SK-N-SH (cell line): Measurements from ENCODE around the gene RAB3B. TPM values are rescaled to one million over a fixed set of nuclear protein-coding genes. Genes with fewer than 3 reads are reported as not detected.
A peak's percentile ranks its signal among the peaks of the same experiment; 100 is the strongest.

Experiments
- CTCF ChIA-PET: fragments of 300-600, 350-600 bp; formaldehyde crosslinking; extraction: SDS; loops from one replicate; lab custom pipeline; 2021; lab: Yijun Ruan, JAX
- POLR2A ChIA-PET: fragments of 350-600 bp; sonication (Branson Sonifier 250); formaldehyde crosslinking; extraction: SDS; loops from one replicate; lab custom pipeline; 2020; ENCODE audit warnings: antibody characterized with exemption, inconsistent platforms; lab: Yijun Ruan, JAX
- DNase-seq: peaks from one replicate; pipeline ENCODE4 v3.0.0; 2012
- H2AFZ ChIP-seq: fragments of 200-600 bp; sonication (generic); 2 replicates; pipeline ENCODE4 v1.8.1; 2016; ENCODE audit warnings: antibody characterized with exemption, mild to moderate bottlenecking, low read depth
- H3F3A ChIP-seq: fragments of 200-600 bp; sonication (generic); replicated peaks from 2 replicates; pipeline ENCODE3; 2016; ENCODE audit warnings: antibody characterized with exemption, mild to moderate bottlenecking; ENCODE audit not compliant: insufficient read depth
- H3K27ac ChIP-seq, 2 experiments: fragments of 200-500 bp in 1 of 2; fragments of 200-600 bp in 1 of 2; sonication (Bioruptor generic) in 1 of 2; sonication (generic), shearing (Covaris generic) in 1 of 2; 2 replicates each; pipeline versions ENCODE4 v1.5.1 to v1.6.1; 2014 to 2016; ENCODE audit warnings: low read depth in 2 of 2, inconsistent platforms in 1 of 2, low read length in 1 of 2, mild to moderate bottlenecking in 1 of 2, mixed read lengths in 1 of 2
- H3K27me3 ChIP-seq: fragments of 200-600 bp; sonication (generic), shearing (Covaris generic); 2 replicates; pipeline ENCODE4 v1.6.1; 2016; ENCODE audit warnings: mixed run types; ENCODE audit not compliant: insufficient read depth
- H3K36me3 ChIP-seq, 2 experiments: fragments of 200-500 bp in 1 of 2; fragments of 200-600 bp in 1 of 2; sonication (Bioruptor generic) in 1 of 2; sonication (generic) in 1 of 2; replicated peaks in 1 of 2; 2 replicates each; pipeline versions ENCODE3 to v1.5.1; 2014 to 2016; ENCODE audit warnings: low read length in 1 of 2, mild to moderate bottlenecking in 1 of 2; ENCODE audit not compliant: insufficient read depth in 2 of 2, control insufficient read depth in 1 of 2
- H3K4me1 ChIP-seq, 2 experiments: fragments of 200-500 bp in 1 of 2; fragments of 200-600 bp in 1 of 2; sonication (Bioruptor generic) in 1 of 2; sonication (generic), shearing (Covaris generic) in 1 of 2; 2 replicates each; pipeline versions ENCODE4 v1.5.1 to v1.6.1; 2014 to 2016; ENCODE audit warnings: low read depth in 1 of 2, low read length in 1 of 2, mixed run types in 1 of 2; ENCODE audit not compliant: insufficient read depth in 2 of 2, control insufficient read depth in 1 of 2
- H3K4me2 ChIP-seq: fragments of 200-600 bp; sonication (generic), shearing (Covaris generic); 2 replicates; pipeline ENCODE4 v1.6.1; 2017; ENCODE audit warnings: mixed run types
- H3K4me3 ChIP-seq, 2 experiments: fragments of 200-500 bp in 1 of 2; fragments of 200-600 bp in 1 of 2; sonication (Bioruptor generic) in 1 of 2; sonication (generic), shearing (Covaris generic) in 1 of 2; 2 replicates each; pipeline versions ENCODE4 v1.5.1 to v1.8.1; 2014 to 2016; ENCODE audit warnings: low read depth in 2 of 2, inconsistent platforms in 1 of 2, low read length in 1 of 2, mild to moderate bottlenecking in 1 of 2, mixed read lengths in 1 of 2, moderate library complexity in 1 of 2
- H3K79me2 ChIP-seq: fragments of 200-600 bp; sonication (generic); 2 replicates; pipeline ENCODE4 v1.8.1; 2017; ENCODE audit warnings: mild to moderate bottlenecking; ENCODE audit not compliant: insufficient read depth
- H3K9ac ChIP-seq: fragments of 200-600 bp; sonication (generic); 2 replicates; pipeline ENCODE4 v1.6.1; 2017; ENCODE audit warnings: mixed run types
- H3K9me2 ChIP-seq: fragments of 200-600 bp; sonication (generic); 2 replicates; pipeline ENCODE4 v1.6.1; 2017; ENCODE audit warnings: mixed run types
- H3K9me3 ChIP-seq: fragments of 200-600 bp; sonication (generic); 2 replicates; pipeline ENCODE4 v1.6.1; 2017; ENCODE audit warnings: mixed run types, mild to moderate bottlenecking, moderate library complexity
- H4K20me1 ChIP-seq: fragments of 200-600 bp; sonication (generic); 2 replicates; pipeline ENCODE4 v1.6.1; 2017; ENCODE audit warnings: mild to moderate bottlenecking, mixed run types; ENCODE audit not compliant: insufficient read depth
- EP300 ChIP-seq, 2 experiments: IDR thresholded peaks; 2 replicates each; pipeline versions ENCODE4 v1.4.0 to v1.6.1; 2012; ENCODE audit warnings: borderline replicate concordance in 1 of 2, low read depth in 1 of 2, low read length in 1 of 2
- EZH2phosphoT487 ChIP-seq: fragments of 200-600 bp; sonication (generic); IDR thresholded peaks from 2 replicates; pipeline ENCODE4 v1.6.1; 2017; ENCODE audit warnings: low read depth, mixed run types, mild to moderate bottlenecking, antibody characterized with exemption, moderate library complexity, borderline replicate concordance
- FOSL2 ChIP-seq: IDR thresholded peaks from 2 replicates; pipeline ENCODE4 v1.4.0; 2012; ENCODE audit warnings: low read depth, mild to moderate bottlenecking, moderate library complexity, borderline replicate concordance
- FOXM1 ChIP-seq: IDR thresholded peaks from 2 replicates; pipeline ENCODE4 v1.4.0; 2012; ENCODE audit warnings: low read depth, mild to moderate bottlenecking
- GABPA ChIP-seq: IDR thresholded peaks from 2 replicates; pipeline ENCODE4 v1.4.0; 2012; ENCODE audit warnings: low read depth, mild to moderate bottlenecking
- GATA2 ChIP-seq: sonication (generic); formaldehyde crosslinking; IDR thresholded peaks from 2 replicates; pipeline ENCODE4 v1.5.0; 2020; ENCODE audit warnings: mild to moderate bottlenecking, missing genetic modification reagents
- MEF2A ChIP-seq: IDR thresholded peaks from 2 replicates; pipeline ENCODE4 v1.4.0; 2012; ENCODE audit warnings: low read depth, borderline replicate concordance
- MXI1 ChIP-seq: IDR thresholded peaks from 2 replicates; pipeline ENCODE4 v1.6.1; 2012; ENCODE audit warnings: mild to moderate bottlenecking, low read depth, low read length, improper control_type of control experiment
- NFIC ChIP-seq: IDR thresholded peaks from 2 replicates; pipeline ENCODE4 v1.4.0; 2012; ENCODE audit warnings: borderline replicate concordance
- RFX5 ChIP-seq: IDR thresholded peaks from 2 replicates; pipeline ENCODE4 v1.6.1; 2012; ENCODE audit warnings: mild to moderate bottlenecking, improper control_type of control experiment, low read length
- RXRA ChIP-seq: IDR thresholded peaks from 2 replicates; pipeline ENCODE4 v1.4.0; 2012; ENCODE audit warnings: low read depth, mild to moderate bottlenecking, borderline replicate concordance
- SIN3A ChIP-seq: IDR thresholded peaks from 2 replicates; pipeline ENCODE4 v1.6.1; 2012; ENCODE audit warnings: low read depth, mild to moderate bottlenecking, low read length, moderate library complexity, borderline replicate concordance
- SMC3 ChIP-seq: IDR thresholded peaks from 2 replicates; pipeline ENCODE4 v1.6.1; 2012; ENCODE audit warnings: low read depth, low read length, improper control_type of control experiment
- TAF1 ChIP-seq: IDR thresholded peaks from 2 replicates; pipeline ENCODE4 v1.6.1; 2012; ENCODE audit warnings: low read depth, mild to moderate bottlenecking, low read length, moderate library complexity, borderline replicate concordance
- TCF12 ChIP-seq: IDR thresholded peaks from 2 replicates; pipeline ENCODE4 v1.4.0; 2012
- USF2 ChIP-seq: fragments of 150-350 bp; IDR thresholded peaks from 2 replicates; pipeline ENCODE4 v1.6.1; 2017; ENCODE audit warnings: antibody characterized with exemption, low read length, low read depth, borderline replicate concordance
- WGBS: methylation state at CpG from one replicate; pipeline ENCODE4 v1.1.6; 2017; ENCODE audit warnings: low lambda C conversion rate; 5-methylcytosine and 5-hydroxymethylcytosine counted together
- polyA plus RNA-seq, 3 experiments: library from polyadenylated mRNA; depleted of rRNA; stranded (reverse); fragments of >200 nt; gene quantifications; 2 replicates each; pipeline ENCODE4 v1.2.3, GENCODE V29; 2012
- TF ChIP-seq, protein P1 (sequence below): IDR thresholded peaks from 2 replicates; pipeline ENCODE4; 2012
- TF ChIP-seq, protein P2 (sequence below): IDR thresholded peaks from 2 replicates; pipeline ENCODE4 v1.4.0; 2012; ENCODE audit warnings: low read depth, borderline replicate concordance

Gene RAB3B
- polyA plus RNA-seq, 1 of the 3 experiments (the other 2 are of a cell fraction), result 10.2 TPM

DNA sequence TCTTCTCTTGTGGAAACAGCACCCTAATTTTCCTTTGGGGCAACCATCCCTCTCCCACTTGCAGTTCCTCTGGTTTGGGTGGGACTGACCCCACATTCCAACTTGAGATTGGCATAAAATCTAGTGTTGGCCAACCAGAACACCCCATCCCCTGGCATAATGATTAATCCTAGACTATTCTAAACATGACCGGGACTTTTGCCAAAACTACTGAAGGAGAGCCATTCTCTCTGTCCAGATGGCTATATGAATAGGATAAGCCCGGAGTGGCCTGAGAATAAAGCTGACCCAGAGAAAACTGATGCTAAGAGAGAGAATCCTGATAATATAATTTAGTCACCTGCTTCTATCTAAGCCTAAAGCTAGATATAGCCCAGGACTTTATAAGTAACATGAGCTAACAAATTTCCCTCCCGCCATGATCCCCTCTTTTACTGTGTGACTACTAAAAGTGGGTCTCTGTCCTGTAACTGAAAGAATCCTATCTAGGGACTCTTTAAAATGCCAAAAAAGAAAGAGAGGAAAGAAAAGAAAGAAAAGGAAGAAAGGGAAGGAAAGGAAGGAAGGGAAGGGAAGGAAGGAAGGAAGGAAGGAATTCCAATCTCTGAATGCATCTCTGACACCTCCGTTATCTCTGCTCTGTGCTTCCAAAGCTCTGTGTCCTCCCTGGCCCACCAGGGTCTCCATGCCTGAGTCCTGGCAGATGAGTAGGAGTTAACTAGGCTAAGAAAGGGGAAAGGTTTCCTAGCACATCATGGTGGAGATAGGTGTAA, 84.0 kb downstream of the RAB3B start:
- Histone ChIP-seq H3F3A (no peaks in the 10 kb centered on the region), H3K36me3 (no peaks in the 10 kb centered on the region), H3K9me2 (no peaks in the 10 kb centered on the region), H3K9ac (no peak overlapping the region), H3K4me3 (no peak overlapping the region), H3K4me2 (peak overlapping the region; percentile 28), H3K27me3 (no peaks in the 10 kb centered on the region), H3K9me3 (no peaks in the 10 kb centered on the region), H3K79me2 (no peaks in the 10 kb centered on the region), H3K4me1 (peaks cover 0 to 6% of the 10 kb centered on the region in 2 experiments; a peak in 2 of 4 replicates), H4K20me1 (no peaks in the 10 kb centered on the region), H2AFZ (no peak overlapping the region), H3K27ac (peak overlapping the region in 1 of 2 experiments; percentile 36; a peak in 2 of 4 replicates)
- 43% methylated on average over 4 of the region's 4 CpGs for WGBS
- ChIA-PET CTCF (interaction anchor here (0.7 to 2.4 kb wide), 3 partner anchors 10 to 99 kb away, joined by 3 to 16 read pairs (median 3); no protein-coding TSS in a partner anchor), POLR2A (no interaction called here)
- peak; percentile 47; the same call in 1 of the 2 replicates for TF ChIP-seq TCF12
- TF ChIP-seq, protein P1, sequence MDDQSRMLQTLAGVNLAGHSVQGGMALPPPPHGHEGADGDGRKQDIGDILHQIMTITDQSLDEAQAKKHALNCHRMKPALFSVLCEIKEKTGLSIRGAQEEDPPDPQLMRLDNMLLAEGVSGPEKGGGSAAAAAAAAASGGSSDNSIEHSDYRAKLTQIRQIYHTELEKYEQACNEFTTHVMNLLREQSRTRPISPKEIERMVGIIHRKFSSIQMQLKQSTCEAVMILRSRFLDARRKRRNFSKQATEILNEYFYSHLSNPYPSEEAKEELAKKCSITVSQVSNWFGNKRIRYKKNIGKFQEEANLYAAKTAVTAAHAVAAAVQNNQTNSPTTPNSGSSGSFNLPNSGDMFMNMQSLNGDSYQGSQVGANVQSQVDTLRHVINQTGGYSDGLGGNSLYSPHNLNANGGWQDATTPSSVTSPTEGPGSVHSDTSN, result peak; percentile 47
- peak; percentile 46; the same call in 1 of the 2 replicates for TF ChIP-seq NFIC
- no peak for TF ChIP-seq EP300 (IDR thresholded peaks at IDR 0.05; ENCODE audit: borderline replicate concordance in 1 of 2, low read depth in 1 of 2, low read length in 1 of 2)
- DNase-seq, result peak; percentile 27

GRCh38 chr1:51902456-51902855, 88.0 kb downstream of the RAB3B start:
- no peaks in the 10 kb centered on the region for H3K9me3 ChIP-seq
- H3K36me3 ChIP-seq, result no peaks in the 10 kb centered on the region
- ChIA-PET CTCF (interaction anchor here (1.2 kb wide), 1 partner anchor 88 kb away, joined by 3 read pairs; the partner anchor contains the start of gene RAB3B), POLR2A (no interaction called here)
- peaks cover 22% of the 10 kb centered on the region for H3F3A ChIP-seq
- H3K9ac ChIP-seq, result no peak overlapping the region
- H3K9me2 ChIP-seq, result no peaks in the 10 kb centered on the region
- 85% methylated on average over 5 of the region's 5 CpGs for WGBS
- H3K4me3 ChIP-seq, result no peak overlapping the region
- no peak for TF ChIP-seq EZH2phosphoT487
- TF ChIP-seq MXI1, result no peak
- no peak for TF ChIP-seq SMC3
- no peak for TF ChIP-seq GABPA
- TF ChIP-seq FOSL2, result no peak
- TF ChIP-seq, protein P2, sequence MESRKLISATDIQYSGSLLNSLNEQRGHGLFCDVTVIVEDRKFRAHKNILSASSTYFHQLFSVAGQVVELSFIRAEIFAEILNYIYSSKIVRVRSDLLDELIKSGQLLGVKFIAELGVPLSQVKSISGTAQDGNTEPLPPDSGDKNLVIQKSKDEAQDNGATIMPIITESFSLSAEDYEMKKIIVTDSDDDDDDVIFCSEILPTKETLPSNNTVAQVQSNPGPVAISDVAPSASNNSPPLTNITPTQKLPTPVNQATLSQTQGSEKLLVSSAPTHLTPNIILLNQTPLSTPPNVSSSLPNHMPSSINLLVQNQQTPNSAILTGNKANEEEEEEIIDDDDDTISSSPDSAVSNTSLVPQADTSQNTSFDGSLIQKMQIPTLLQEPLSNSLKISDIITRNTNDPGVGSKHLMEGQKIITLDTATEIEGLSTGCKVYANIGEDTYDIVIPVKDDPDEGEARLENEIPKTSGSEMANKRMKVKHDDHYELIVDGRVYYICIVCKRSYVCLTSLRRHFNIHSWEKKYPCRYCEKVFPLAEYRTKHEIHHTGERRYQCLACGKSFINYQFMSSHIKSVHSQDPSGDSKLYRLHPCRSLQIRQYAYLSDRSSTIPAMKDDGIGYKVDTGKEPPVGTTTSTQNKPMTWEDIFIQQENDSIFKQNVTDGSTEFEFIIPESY, result no peak
- no peak for TF ChIP-seq EP300 (IDR thresholded peaks at IDR 0.05; ENCODE audit: borderline replicate concordance in 1 of 2, low read depth in 1 of 2, low read length in 1 of 2)
- no peak for TF ChIP-seq TAF1
- TF ChIP-seq RFX5, result no peak
- no peak for TF ChIP-seq USF2
- TF ChIP-seq FOXM1, result no peak
- no peak for TF ChIP-seq GATA2 (CRISPR knock-in tag)
- no peak for TF ChIP-seq MEF2A
- no peak for TF ChIP-seq SIN3A
- TF ChIP-seq RXRA, result no peak
- no peak overlapping the region for H3K27ac ChIP-seq
- no peak overlapping the region for H3K4me2 ChIP-seq
- H3K4me1 ChIP-seq, result peaks cover 6 to 29% of the 10 kb centered on the region in 2 experiments; a peak in 3 of 4 replicates
- H3K27me3 ChIP-seq, result no peaks in the 10 kb centered on the region
- DNase-seq, result no peak
- H4K20me1 ChIP-seq, result no peaks in the 10 kb centered on the region
- no peak overlapping the region for H2AFZ ChIP-seq
- H3K79me2 ChIP-seq, result no peaks in the 10 kb centered on the region
